IMR-90 (cell line): ENCODE data around the gene TGFBR1. TPM values are rescaled to one million over a fixed set of nuclear protein-coding genes. Genes with fewer than 3 reads are reported as not detected.
"Not testable (repeated sequence)": the region's sequence is repeated elsewhere in the genome, so short reads cannot be mapped to it uniquely, and the experiment has no call there.

Experiments used
- ATAC-seq: fragments of 200-7000 bp; cut with Tn5 transposase; 2 replicates; pipeline ENCODE4 v1.9.1; 2020; ENCODE audit warnings: low read depth, mild to moderate bottlenecking, moderate library complexity
- BruUV-seq: library from RNA; stranded (reverse); fragments of 400-500 nt; replicated peaks from 2 replicates; lab custom pipeline; 2021; lab: Mats Ljungman, UMichigan
- CTCF ChIA-PET: fragments of 300-600 bp; formaldehyde crosslinking; extraction: SDS; loops from one replicate; lab custom pipeline; 2021; ENCODE audit warnings: antibody characterized with exemption; lab: Yijun Ruan, JAX
- POLR2A ChIA-PET: fragments of 300-600 bp; sonication (Branson Sonifier 250); formaldehyde crosslinking; loops from one replicate; lab custom pipeline; 2022; ENCODE audit warnings: antibody characterized with exemption; ENCODE audit not compliant: unreplicated experiment; lab: Charles Lee
- DNase-seq: peaks from one replicate; pipeline ENCODE4 v3.0.0; 2013
- H2AFZ ChIP-seq: replicated peaks from 2 replicates; pipeline ENCODE3; 2013; ENCODE audit warnings: low read length, mild to moderate bottlenecking; ENCODE audit not compliant: poor library complexity
- H2AK5ac ChIP-seq: 2 replicates; pipeline ENCODE4 v1.6.1; 2013; ENCODE audit warnings: low read depth, low read length, inconsistent platforms
- H2AK9ac ChIP-seq: replicated peaks from 2 replicates; pipeline ENCODE3; 2013; ENCODE audit warnings: mild to moderate bottlenecking, low read depth, low read length, moderate library complexity; ENCODE audit not compliant: poor library complexity
- H2BK120ac ChIP-seq: 2 replicates; pipeline ENCODE4 v1.6.1; 2013; ENCODE audit warnings: low read depth, low read length, inconsistent platforms
- H2BK15ac ChIP-seq: 3 replicates; pipeline ENCODE4 v1.6.1; 2013; ENCODE audit warnings: low read depth, low read length, inconsistent platforms
- H2BK20ac ChIP-seq: 2 replicates; pipeline ENCODE4 v1.6.1; 2013; ENCODE audit warnings: low read depth, mild to moderate bottlenecking, inconsistent platforms, low read length, moderate library complexity
- H2BK5ac ChIP-seq: 2 replicates; pipeline ENCODE4 v1.6.1; 2013; ENCODE audit warnings: mild to moderate bottlenecking, low read depth, low read length, inconsistent platforms; ENCODE audit not compliant: poor library complexity, severe bottlenecking
- H3K14ac ChIP-seq: replicated peaks from 2 replicates; pipeline ENCODE4 v1.6.1; 2013; ENCODE audit warnings: low read depth, low read length, inconsistent platforms
- H3K18ac ChIP-seq: 2 replicates; pipeline ENCODE4 v1.6.1; 2013; ENCODE audit warnings: low read depth, low read length, control low read depth
- H3K23ac ChIP-seq: 2 replicates; pipeline ENCODE4 v1.6.1; 2013; ENCODE audit warnings: low read depth, low read length, inconsistent platforms
- H3K27ac ChIP-seq: 2 replicates; pipeline ENCODE4 v1.5.1; 2013; ENCODE audit warnings: mild to moderate bottlenecking, control low read depth, low read length; ENCODE audit not compliant: insufficient read depth
- H3K27me3 ChIP-seq: 2 replicates; pipeline ENCODE4 v1.6.1; 2013; ENCODE audit warnings: low read length; ENCODE audit not compliant: control insufficient read depth, insufficient read depth
- H3K36me3 ChIP-seq: 2 replicates; pipeline ENCODE4 v1.6.1; 2013; ENCODE audit warnings: low read length, mixed read lengths; ENCODE audit not compliant: control insufficient read depth, insufficient read depth
- H3K4ac ChIP-seq: 2 replicates; pipeline ENCODE4 v1.6.1; 2013; ENCODE audit warnings: low read depth, low read length, inconsistent platforms
- H3K4me1 ChIP-seq: 2 replicates; pipeline ENCODE4 v1.6.1; 2013; ENCODE audit warnings: low read length, mixed read lengths; ENCODE audit not compliant: control insufficient read depth, insufficient read depth
- H3K4me2 ChIP-seq: 2 replicates; pipeline ENCODE4 v1.6.1; 2013; ENCODE audit warnings: low read depth, mild to moderate bottlenecking, control low read depth, low read length, moderate library complexity
- H3K4me3 ChIP-seq: 2 replicates; pipeline ENCODE4 v1.5.1; 2013; ENCODE audit warnings: low read depth, mild to moderate bottlenecking, control low read depth, low read length, moderate library complexity; ENCODE audit not compliant: insufficient read depth
- H3K56ac ChIP-seq: 2 replicates; pipeline ENCODE4 v1.6.1; 2013; ENCODE audit warnings: low read length, inconsistent platforms; ENCODE audit not compliant: insufficient read depth; ENCODE audit errors: extremely low read depth
- H3K79me1 ChIP-seq, 2 experiments: 2 replicates each; pipeline ENCODE4 v1.6.1; 2013; ENCODE audit warnings: low read length in 2 of 2, inconsistent platforms in 1 of 2, low read depth in 1 of 2
- H3K9ac ChIP-seq: 2 replicates; pipeline ENCODE4 v1.6.1; 2013; ENCODE audit warnings: low read depth, low read length, control low read depth
- H3K9me1 ChIP-seq: 2 replicates; pipeline ENCODE4 v1.6.1; 2013; ENCODE audit warnings: low read length, inconsistent platforms; ENCODE audit not compliant: insufficient read depth
- H3K9me3 ChIP-seq: 2 replicates; pipeline ENCODE4 v1.6.1; 2013; ENCODE audit warnings: low read length; ENCODE audit not compliant: control insufficient read depth, insufficient read depth
- H4K20me1 ChIP-seq: 2 replicates; pipeline ENCODE4 v1.6.1; 2013; ENCODE audit warnings: low read length, inconsistent platforms; ENCODE audit not compliant: insufficient read depth
- H4K5ac ChIP-seq: 2 replicates; pipeline ENCODE4 v1.6.1; 2013; ENCODE audit warnings: mild to moderate bottlenecking, low read depth, low read length, control low read depth
- H4K8ac ChIP-seq, 2 experiments: 2 replicates each; pipeline ENCODE4 v1.6.1; 2013; ENCODE audit warnings: low read depth in 2 of 2, low read length in 2 of 2, control low read depth in 1 of 2, inconsistent platforms in 1 of 2
- H4K91ac ChIP-seq: 2 replicates; pipeline ENCODE4 v1.6.1; 2013; ENCODE audit warnings: low read depth, low read length, inconsistent platforms; ENCODE audit not compliant: insufficient read depth
- SMC3 ChIP-seq: fragments of 150-350 bp; IDR thresholded peaks from 2 replicates; pipeline ENCODE4 v1.6.1; 2016; ENCODE audit warnings: low read depth, mild to moderate bottlenecking, antibody characterized with exemption, low read length, moderate library complexity
- WGBS, 2 experiments: methylation state at CpG; one replicate each; pipeline versions ENCODE4 v1.1.5 to v1.1.7; 2013; ENCODE audit warnings: missing lambda C conversion rate in 2 of 2; ENCODE audit not compliant: insufficient read length in 1 of 2; ENCODE audit errors: extremely low coverage in 2 of 2; 5-methylcytosine and 5-hydroxymethylcytosine counted together
- dilution Hi-C: fragments of 300-500 bp; cut with HindIII; formaldehyde crosslinking; loops from one replicate; pipeline ENCODE4 v1.14.3; 2018; ENCODE audit warnings: low sequenced_read_pairs; ENCODE audit not compliant: unreplicated experiment
- in situ Hi-C: fragments of 300-500 bp; cut with MboI; formaldehyde crosslinking; loops from 3 replicates; pipeline ENCODE4 v1.14.3; 2019; ENCODE audit warnings: low sequenced_read_pairs, inconsistent platforms, mixed read lengths
- intact Hi-C: fragments of 100-400 bp; cut with micrococcal nuclease; formaldehyde crosslinking; loops from 2 replicates; pipeline ENCODE4 v1.10.0; 2022
- polyA plus RNA-seq, 3 experiments: library from polyadenylated mRNA; depleted of rRNA; stranded (reverse); fragments of >200 nt; gene quantifications; 2 replicates each; pipeline ENCODE4 v1.2.3, GENCODE V29; 2012; ENCODE audit warnings: low replicate concordance in 1 of 3
- total RNA-seq: library from RNA; depleted of rRNA; stranded (reverse); fragments of >200 nt; gene quantifications from 2 replicates; pipeline ENCODE4 v1.2.3, GENCODE V29; 2012

Gene TGFBR1
- total and polyA plus RNA-seq, 2 of the 4 experiments (the other 2 are of a cell fraction), result 15.1 to 75.3 TPM

DNA sequence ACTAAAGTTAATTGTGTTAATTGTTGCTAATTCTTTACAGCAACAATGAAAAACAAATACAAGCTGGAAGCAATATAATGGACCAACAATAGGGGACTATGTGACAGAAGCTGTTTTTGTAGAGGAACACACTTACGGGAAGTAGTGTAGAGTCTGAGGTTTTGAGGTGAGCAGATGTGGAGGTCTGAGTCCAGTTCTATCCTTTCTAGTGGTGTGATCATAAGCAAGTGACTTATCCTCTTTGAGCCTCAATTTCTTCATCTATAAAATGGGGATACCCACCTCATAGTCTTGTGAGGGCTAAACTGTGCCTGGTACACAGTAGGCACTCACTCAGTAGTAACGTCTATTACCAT, 88.5 kb downstream of the TGFBR1 start:
- H3K4me2 ChIP-seq, result no peak overlapping the region
- no peak overlapping the region for H4K91ac ChIP-seq
- ATAC-seq (no peak), DNase-seq (no peak)
- no peak overlapping the region for H2AK9ac ChIP-seq
- H2BK15ac ChIP-seq, result no peak overlapping the region
- H3K36me3 ChIP-seq, result no peaks in the 10 kb centered on the region
- POLR2A ChIA-PET, result no interaction called here
- no peak overlapping the region for H2BK20ac ChIP-seq
- dilution Hi-C loops (no loop called here), intact Hi-C loops (no loop called here), in situ Hi-C loops (loop anchor here (25.0 kb wide), 1 partner anchor 1394 kb away; the partner anchor contains the start of gene CAVIN4)
- H2BK120ac ChIP-seq, result no peak overlapping the region
- no peak overlapping the region for H2AK5ac ChIP-seq
- no peak overlapping the region for H3K9ac ChIP-seq
- H3K79me1 ChIP-seq, result no peaks in the 10 kb centered on the region
- H4K20me1 ChIP-seq, result no peaks in the 10 kb centered on the region
- peaks cover 8% of the 10 kb centered on the region for H3K27me3 ChIP-seq
- WGBS, 2 experiments, result no CpG with 5 or more reads among the region's 2 CpGs
- H3K9me3 ChIP-seq, result peaks cover 7% of the 10 kb centered on the region
- H3K4me1 ChIP-seq, result peaks cover 4% of the 10 kb centered on the region
- H4K5ac ChIP-seq, result no peak overlapping the region
- no peak overlapping the region for H2AFZ ChIP-seq
- no peak overlapping the region for H3K4me3 ChIP-seq
- no peak overlapping the region for H3K56ac ChIP-seq
- BruUV-seq, result no TSS peak
- CTCF ChIA-PET, result no interaction called here
- no peak for TF ChIP-seq SMC3
- H2BK5ac ChIP-seq, result no peak overlapping the region
- no peak overlapping the region for H3K18ac ChIP-seq
- no peak overlapping the region for H3K23ac ChIP-seq
- H3K27ac ChIP-seq, result no peak overlapping the region
- no peak overlapping the region for H4K8ac ChIP-seq
- no peaks in the 10 kb centered on the region for H3K9me1 ChIP-seq
- H3K14ac ChIP-seq, result no peak overlapping the region
- no peak overlapping the region for H3K4ac ChIP-seq

DNA sequence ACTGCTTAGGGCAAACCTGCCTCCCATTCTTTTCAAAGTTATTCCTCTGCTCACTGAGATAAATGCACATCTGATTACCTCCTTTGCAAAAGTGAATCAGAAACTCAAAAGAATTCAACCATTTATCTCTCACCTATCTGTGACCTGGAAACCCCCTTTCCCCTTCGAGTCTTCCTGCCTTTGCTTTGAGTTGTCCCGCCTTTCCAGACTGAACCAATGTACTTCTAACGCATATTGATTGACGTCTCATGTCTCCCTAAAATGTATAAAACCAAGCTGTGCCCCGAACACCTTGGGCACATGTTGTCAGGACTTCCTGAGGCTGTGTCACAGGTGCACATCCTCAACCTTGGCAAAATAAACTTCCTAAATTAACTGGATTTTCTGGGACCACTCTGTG, 91.6 kb downstream of the TGFBR1 start:
- H3K18ac ChIP-seq, DNase-seq, H3K23ac ChIP-seq, dilution Hi-C loops, POLR2A ChIA-PET, H3K36me3 ChIP-seq, ATAC-seq, H3K27ac ChIP-seq, H3K56ac ChIP-seq, H2AFZ ChIP-seq, BruUV-seq, H4K5ac ChIP-seq, H2AK9ac ChIP-seq, H3K9me3 ChIP-seq, H2BK20ac ChIP-seq, H3K4me2 ChIP-seq, H4K20me1 ChIP-seq, H3K79me1 ChIP-seq, H3K4me1 ChIP-seq, H2BK15ac ChIP-seq, H3K14ac ChIP-seq, H3K4ac ChIP-seq, H2AK5ac ChIP-seq, H3K4me3 ChIP-seq, intact Hi-C loops, H4K91ac ChIP-seq, H3K9me1 ChIP-seq, H2BK120ac ChIP-seq, H4K8ac ChIP-seq, H2BK5ac ChIP-seq, H3K9ac ChIP-seq: not testable (repeated sequence)
- CTCF ChIA-PET, result interaction anchor here (1.3 kb wide), 1 partner anchor 10 kb away, joined by 3 read pairs; no protein-coding TSS in a partner anchor
- 61% methylated on average over 5 of the region's 5 CpGs; no CpG with 5 or more reads in 1 of the 2 experiments for WGBS, 2 experiments
- peaks cover 14% of the 10 kb centered on the region for H3K27me3 ChIP-seq
- in situ Hi-C loops, result loop anchor here (25.0 kb wide), 1 partner anchor 1391 kb away; the partner anchor contains the start of gene CAVIN4
